NCI-H345 treated with DMSO at 0.1 percent for 48 hours (cell line): Measurements from ENCODE around the gene COL26A1.

Experiments used
- DNase-seq: peaks from one replicate; lab custom pipeline; 2025; ENCODE audit not compliant: unreplicated experiment; lab: John Stamatoyannopoulos, UW

COL26A1 gene

DNA sequence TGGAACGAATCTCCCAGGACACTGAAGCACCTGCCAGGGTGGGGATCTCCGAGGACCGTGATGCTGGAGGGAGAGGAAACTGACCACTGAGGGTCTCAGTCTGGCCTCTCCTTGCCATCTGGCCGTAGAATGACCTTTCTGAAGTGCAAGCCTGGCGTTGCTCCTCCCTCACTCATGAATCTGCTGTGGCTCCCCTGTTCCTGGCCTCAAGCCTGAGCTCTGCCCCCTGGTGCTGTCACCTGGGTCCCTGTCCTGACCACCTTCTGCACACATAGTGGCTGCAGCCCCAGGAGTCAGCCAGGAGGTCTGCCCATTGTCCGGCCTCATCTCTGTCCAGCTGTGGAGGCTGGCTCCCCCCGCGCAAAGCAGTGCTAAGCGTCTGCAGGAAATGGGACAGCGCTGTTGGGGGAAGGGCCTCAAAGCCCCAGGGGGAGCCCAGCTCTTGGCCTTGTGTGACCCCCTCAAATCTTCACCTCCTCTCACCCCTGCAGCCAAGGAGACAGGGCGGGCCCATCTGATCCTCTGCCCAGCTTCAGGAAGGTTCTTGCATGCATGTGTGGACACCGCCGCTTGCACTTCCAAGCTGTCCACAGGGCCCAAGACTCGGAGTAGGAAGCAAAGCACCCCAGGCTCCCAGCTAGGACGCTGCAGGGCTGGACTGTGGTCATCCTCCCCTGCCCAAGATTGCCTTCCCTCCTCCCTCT is 200.7 kb downstream of the COL26A1 start:
- no peak for DNase-seq

DNA sequence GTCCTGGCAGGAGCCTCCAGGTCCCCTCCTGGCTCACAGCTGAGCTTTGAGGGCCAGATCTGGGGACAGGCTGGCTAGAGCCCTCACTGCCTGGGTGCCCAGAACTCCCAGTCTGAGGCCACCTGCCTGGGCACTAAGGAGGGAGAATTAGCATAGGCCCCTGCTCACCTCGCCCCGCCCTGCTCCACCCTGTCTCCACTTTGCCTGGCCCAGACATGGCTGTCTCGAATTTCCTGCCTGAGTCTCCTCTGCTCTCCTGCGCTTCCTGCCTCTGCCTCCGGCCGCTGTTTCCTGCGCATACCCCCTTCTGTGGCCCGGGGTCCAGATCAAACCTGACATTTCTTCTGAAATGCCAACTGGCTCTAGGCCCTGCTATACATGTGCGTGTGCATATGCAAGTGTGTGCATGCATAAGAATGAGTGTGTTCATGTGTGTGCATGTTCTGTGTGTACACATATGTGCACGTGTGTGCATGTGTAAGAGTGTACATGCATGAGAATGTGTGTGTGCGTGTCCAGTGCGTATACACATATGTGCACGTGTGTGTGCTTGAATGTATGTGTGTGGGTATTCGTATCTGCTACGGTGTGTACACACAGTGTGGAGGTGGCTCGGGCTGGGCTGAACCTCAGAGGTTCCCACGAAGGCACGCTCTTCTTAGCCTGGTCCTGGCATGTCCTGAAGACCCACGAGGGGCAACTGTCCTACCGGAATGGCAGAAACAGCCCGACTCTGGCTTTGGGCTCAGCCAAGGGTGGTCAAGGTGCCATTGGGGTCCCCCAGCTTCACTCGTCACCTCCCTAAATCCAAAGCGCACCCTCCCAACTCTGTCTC is 201.5 kb downstream of the COL26A1 start:
- DNase-seq, result no peak

DNA sequence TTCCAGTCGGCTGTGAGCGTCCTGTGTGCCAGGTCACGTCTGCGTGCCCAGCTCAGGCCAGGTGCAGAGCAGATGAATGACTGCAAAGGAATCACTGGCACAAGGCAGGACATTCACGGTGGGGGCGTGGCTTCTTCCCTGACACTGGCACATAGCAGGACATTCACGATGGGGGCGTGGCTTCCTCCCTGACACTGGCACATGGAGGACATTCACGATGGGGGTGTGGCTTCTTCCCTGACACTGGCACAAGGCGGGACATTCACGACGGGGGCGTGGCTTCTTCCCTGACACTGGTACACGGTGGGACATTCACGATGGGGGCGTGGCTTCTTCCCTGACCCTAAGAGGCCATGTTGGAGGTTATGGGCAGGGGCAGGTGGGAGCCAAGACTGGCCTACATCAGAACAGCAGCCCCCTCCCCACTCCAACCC is 202.1 kb downstream of the COL26A1 start:
- no peak for DNase-seq

DNA sequence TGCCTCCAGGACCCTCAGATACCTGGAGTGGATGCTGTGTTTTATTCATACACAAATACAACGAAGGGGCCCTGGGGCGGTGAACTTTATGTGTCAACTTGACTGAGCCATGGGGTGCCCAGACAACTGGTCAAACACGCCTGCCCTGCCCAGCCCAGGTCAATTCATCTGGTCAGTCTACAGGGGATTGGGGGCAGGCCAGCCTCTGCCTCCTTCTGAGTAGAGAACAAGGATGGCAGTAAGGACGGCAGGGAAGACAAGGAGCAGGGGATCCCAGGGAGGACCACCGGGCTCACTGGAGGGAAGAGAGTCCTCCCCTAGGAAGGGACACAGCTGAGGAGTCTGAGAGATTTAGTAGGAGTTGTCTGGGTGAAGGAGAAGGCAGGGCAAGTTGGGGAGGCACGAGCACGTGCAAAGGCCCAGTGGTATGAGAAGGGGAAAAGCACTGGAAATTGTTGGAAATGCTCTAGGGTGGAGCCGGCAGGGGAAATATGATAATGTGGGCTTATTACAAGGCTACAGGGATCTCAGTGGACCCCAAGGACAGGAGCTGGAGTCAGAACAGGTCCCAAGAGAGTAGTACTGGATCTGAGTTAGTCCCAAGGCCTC is 203.0 kb downstream of the COL26A1 start:
- DNase-seq, result no peak

DNA sequence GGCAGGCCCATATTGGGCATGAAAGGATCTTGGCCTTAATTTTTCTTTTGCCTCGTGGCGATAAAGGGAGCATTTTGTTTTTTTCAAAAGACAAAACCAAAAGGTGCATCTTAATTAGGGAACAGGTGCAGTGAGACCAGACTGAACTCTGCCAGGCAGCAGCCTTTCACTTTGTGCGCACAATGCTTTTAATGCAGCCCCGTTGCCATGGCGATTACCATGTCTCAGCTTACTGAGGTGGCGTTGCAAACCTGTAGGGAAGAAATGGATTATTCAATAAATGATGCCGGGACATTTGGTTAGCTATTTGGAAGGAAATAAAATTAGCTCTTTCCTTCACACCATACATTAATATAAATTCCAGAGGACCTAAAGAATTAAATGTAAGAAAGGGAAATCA is 204.6 kb downstream of the COL26A1 start:
- no peak for DNase-seq

DNA sequence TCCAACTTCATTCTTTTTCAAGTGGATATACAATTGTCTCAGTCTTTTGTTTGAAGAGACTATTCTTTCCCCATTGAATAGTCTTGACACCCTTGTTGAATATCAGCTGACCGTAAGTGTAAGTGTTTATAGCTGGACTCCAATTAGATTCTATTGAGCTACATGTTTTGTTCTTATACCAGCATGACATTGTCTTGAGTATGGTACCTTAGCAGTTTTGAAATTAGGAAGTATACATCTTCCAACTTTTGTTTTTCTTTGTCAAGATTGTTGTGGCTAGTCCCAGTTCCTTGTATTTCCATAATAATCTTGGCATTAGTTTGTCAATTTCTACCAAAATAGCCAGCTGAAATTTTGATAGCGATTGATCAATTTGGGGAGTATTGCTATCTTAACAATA is 209.5 kb downstream of the COL26A1 start:
- no peak for DNase-seq

DNA sequence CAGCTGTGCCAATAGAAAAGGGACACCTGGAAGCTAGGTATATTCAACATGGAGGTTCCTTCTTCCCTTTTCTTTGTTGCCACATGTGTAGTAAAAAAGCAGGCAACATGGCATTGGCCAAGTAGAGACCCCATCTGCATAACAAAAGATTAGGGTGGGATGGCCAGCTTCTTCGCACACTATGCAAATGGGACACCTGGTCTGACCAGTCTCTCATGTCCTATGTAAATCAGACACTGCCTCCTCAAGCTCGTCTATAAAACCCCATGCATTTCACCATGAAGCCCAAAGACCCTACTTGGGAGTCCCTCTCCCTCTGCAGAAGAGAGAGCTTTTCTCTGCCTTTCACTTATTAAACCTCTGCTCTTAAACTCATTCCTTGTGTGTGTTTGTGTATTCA is 212.5 kb downstream of the COL26A1 start:
- no peak for DNase-seq

DNA sequence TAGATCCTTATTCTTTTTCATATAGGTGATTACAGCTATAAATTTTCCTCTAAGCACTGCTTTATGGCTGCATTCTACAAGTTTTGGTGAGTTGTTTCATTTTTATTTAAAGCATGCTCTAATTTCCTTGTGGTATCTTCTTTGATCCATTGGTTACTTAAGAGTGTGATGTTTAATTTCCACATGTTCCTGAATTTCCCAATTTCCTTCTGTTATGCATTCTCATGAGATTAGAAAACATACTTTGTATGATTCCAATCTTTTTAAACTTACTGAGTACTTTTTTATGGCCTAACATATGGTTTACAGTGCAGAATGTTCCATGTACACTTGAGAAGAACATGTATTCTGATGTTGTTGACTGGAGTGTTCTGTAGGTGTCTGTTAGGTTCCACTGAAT is 213.0 kb downstream of the COL26A1 start:
- no peak for DNase-seq

DNA sequence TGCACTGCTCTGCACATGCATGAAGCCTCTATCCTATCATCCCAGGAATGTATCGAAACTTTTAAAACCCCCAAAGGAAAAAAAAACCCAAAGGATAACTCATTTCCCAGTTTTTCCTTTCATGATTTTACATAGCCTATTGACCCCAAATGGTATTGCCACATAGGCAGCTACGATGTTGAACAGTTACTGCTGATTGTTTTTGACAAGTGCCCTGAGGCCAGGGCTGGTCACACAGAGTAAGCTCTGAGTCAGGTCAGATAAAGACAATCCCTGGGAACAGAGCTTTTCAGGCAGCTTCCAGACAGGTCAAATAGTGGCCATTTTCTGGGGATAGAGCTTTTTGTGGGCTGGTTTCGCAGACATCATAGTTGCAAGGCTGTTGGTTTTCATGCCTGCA is 214.3 kb downstream of the COL26A1 start:
- no peak for DNase-seq

DNA sequence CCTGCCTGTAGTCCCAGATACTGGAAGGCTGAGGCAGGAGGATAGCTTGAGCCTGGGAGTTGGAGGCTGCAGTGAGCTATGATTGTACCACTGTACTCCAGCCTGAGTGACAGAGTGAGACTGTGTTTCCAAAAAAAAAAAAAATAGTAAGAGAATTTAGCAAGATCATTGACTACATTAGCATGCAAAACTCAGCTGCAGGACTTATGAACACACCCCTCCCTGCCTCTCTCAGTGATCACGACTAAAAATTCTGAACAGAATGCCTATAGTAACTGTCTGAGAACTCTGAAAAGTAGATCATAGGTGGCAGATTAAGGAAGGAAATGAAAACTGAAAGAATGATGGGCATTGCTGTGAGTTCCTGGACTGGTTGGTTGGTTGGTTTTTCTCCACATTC is 215.9 kb downstream of the COL26A1 start:
- no peak for DNase-seq

DNA sequence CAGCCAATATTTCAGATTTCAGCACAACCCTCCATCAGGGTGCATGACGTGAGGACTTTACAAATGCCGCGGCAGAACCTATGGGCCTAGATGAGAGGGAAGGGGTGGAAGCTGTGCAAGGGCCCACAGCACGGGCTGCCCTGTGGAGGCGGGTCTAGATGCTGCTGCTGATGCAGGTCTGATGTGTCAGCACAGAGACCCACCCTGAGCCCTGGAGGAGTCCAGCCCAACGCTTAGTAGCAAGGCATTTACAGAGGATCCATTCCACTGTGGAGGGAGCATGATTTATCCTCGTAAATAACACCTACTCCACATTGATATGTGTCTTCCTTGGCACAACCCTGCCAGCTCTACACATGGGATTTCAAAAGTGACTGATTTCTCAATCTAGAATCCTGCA is 217.9 kb downstream of the COL26A1 start:
- DNase-seq, result no peak

DNA sequence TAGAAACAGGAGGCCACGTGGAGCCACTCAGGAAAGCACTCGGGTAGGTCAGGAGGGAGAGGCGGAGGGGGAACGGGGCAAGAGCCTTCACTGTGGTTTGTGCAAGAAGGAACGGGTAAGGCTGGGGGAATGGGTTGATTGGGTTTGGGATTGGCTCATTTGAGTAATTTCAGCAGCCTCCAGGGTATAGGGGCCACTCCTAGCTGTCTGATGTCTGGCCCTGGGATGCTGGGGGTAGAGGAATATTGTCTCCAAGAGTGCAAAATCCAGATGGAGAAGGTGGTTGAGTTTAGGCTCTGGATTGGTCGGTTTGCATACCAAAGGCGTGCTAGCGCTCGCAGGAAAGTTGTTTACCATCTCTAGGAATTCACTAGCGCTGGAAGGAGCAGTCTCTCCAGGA is 219.2 kb downstream of the COL26A1 start:
- no peak for DNase-seq

DNA sequence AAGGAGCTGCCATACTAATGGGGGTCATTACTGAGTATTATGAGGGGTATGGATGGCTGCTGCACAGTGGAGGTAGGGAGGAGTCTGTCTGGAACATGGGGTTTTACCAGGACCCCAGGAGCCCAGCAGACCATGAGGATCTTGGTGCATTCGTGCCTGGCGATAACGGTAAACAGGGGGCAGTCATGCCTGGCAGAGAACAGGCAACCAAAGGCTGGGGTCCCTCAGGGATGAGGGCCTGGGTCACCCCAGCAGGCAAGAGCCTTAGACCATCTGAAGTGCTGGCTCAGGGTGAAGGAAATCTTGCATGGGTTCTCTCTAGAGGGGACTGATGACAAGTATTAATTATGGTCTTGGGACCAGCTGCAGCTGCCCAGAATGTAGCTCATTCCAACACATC is 220.3 kb downstream of the COL26A1 start:
- DNase-seq, result no peak

DNA sequence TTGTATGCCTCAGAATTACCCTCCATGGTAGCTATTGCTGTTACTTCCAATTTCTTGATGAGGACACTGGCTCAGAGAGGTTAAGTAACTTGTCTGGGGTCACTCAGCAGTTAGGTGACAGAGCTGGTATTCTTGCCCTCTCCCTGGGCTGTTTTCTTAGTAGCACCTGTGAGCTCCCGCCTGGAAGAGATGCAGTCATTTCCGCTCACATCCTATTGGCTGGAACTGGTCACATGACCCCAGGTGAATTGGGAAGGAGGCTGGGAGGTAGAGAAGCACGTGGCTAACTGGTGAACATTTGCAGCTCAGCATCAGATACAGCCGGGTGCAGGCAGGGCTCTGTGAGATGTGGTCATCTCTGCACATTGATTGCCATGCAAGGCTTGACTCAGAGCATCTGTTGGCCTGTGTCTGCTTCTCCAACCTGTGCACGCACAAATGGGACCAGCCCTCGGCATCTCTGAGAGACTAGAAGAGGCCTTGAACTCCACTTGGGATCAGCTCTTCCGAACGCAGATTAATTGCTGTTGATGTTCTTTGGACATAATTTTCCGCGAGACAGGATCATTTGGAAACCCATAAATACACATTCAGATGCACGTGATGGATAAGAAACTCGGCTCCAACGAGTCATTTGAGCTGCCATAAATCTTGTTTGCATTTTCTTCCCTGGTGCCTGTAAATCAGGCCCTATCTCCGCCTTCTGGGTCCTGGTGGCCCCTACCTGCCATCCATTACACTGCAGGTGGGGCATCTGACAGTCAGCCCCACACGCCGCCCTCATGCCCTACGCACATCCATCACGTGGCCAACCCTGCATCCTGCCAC is 223.6 kb downstream of the COL26A1 start:
- DNase-seq, result no peak

DNA sequence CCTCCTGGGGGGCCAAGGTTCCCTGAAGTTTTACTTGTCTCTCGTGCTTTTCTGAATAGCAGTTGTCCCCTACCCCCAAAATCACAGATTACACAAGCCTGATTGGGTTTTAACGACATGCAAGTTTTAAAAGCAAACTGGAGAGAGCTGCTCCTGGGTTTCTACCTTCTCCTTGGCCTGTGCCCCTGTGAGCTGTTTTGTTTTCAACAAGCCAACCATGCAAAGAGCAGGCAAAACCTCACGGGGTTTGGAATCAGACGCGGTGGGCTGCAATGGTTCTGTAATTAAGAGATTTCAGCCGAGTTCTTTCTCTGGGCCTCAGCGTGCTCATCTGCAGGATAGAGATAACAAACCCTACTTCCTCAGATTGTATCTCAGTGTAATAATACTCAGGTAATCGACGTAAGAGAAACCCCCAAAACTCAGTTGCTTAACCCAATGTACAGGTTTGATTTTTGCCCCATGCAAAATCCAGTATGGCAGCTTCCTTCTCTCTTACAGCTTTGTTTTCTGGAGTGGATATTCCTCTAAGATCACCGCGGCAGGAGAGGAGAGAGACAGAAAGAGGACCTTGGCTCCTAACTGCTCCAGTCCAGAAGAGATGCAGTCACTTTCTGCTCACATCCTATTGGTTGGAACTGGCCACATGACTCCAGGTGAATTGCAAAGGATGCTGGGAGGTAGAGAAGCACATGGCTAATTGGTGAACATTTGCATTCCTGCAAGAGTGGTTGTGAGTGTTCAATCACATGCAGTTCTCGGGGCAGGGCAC is 224.4 kb downstream of the COL26A1 start:
- DNase-seq, result no peak

DNA sequence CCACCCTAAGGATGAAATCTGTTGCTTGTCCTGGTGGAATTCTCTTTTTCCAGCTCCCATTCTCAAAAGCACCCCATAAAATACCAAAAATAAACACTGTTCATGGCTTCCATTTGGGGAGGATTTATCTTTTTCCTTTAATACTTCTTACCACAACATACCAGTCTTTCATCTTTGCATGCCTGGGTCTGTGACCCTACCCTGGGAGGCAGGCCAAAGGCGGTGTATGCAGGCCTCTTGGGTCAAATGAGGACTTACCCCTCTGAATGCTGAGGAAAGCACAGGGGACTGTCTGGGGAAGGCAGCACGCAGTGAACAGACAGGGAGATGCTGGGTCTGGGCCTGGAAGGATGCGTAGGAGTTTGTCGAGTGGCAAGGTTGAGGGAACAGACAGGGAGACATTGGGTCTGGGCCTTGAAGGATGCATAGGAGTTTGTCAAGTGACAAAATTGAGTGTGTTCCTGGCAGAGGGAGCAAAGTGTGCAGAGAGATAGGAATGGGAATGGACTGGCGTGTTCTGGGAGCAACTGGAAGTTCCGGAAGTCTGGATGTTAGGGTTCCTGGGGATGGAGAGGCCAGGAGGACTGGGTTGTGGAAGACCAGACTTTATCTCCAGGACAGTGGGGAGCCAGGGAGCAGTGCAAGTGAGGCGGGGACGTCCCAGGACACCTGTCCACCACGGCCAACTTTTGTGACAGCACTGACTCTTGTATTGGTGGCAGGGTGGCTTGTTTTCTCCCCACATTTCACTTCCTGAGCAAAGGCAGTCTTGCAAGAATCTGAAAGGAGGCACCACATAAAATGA is 225.7 kb downstream of the COL26A1 start:
- no peak for DNase-seq

DNA sequence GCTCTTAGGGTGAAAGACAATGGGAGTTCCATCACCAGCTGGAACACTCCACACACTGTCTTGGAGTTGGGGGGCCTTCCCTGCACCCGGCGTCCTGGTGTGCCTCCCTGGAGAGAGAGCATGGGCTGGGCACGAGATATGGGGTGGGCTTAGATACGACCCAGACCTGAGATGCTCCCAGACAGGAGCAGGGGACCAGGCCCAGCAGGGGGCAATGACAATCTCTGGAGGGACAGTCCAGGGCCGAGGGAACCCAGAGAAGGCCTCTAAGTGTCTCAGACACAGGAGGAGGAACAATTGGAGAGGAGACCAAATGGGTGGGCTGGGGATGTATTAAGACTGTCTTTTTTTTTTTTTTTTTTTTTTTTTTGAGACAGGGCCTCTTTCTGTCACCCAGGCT is 226.4 kb downstream of the COL26A1 start:
- no peak for DNase-seq

DNA sequence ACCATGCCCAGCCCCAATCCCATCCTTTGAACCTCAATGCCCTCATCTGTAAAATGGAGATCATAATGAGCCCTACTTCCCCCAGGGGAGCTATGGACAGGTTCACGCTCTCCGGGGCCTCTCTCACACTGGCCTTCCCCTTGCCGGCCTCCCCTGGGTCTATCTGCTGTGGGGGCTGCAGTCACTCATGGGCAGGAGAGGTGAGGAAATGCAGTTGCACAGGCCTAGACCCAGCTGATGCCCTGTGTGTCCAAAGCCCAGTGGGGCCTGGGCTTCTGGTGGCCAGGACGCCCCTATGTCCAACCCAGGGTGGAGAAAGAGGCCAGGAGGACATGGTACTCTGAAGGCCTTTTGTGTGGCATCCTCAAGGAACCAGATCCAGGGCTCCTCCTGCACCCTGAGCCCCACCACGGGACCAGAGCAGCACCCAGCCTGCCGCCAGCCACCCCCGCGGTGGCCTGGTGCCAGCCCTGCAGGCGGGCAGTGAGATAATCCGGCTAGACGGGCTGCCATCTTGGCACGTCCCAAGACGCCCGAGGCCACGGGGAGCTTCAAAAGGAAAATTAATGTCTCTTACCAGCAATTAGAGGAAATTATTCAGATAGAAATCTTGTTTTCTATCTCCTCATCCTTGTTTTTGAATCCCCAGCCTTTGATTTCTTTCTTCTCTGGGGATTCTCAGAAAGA is 227.4 kb downstream of the COL26A1 start:
- no peak for DNase-seq
